ENCODE data around the gene COPS2. TPM values are rescaled to one million over a fixed set of nuclear protein-coding genes. Genes with fewer than 3 reads are reported as not detected.
"Not testable (repeated sequence)": the region's sequence is repeated elsewhere in the genome, so short reads cannot be mapped to it uniquely, and the experiment has no call there.

COPS2 gene
- total and polyA plus RNA-seq, 10 of the 15 experiments (the other 5 are each of a cell fraction or from before 2014, with no cell fraction given): 31.5 to 115 (median 76.3) TPM

DNA sequence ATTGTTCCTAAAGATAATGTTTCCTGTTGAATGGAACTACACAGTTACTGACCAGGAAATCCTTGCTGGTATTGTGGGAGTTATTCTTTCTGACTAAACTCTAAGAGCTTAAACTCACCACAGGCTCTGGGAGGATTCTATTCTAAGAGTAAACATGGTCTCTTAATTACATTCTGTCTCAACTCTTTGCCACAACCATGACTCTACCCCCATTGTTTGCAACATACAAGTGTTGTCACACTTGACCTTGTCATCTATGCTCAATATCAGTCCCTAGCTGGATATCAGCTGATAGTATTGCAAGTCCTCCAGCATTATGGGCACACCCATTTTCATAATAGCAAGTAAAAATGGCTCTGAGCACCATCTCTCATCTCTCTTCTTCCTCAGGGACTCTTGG is 79.5 kb downstream of the COPS2 start:
- POLR2A ChIA-PET: no interaction called here
- H3K27ac ChIP-seq (ENCODE audit: control insufficient read depth, insufficient read depth): no peak overlapping the region
- CTCF ChIA-PET: no interaction called here
- no peak overlapping the region for H3K4me2 ChIP-seq (ENCODE audit: control insufficient read depth, insufficient read depth)
- H3K9me3 ChIP-seq (replicated peaks; ENCODE audit: control insufficient read depth, insufficient read depth, low read length): no peaks in the 10 kb centered on the region
- TF ChIP-seq ASH2L (IDR thresholded peaks at IDR 0.05; ENCODE audit: borderline replicate concordance, low read depth): no peak
- no peak for TF ChIP-seq ZNF207 (IDR thresholded peaks at IDR 0.05; ENCODE audit: borderline replicate concordance)
- no peak for TF ChIP-seq CEBPB (IDR thresholded peaks at IDR 0.05; ENCODE audit: borderline replicate concordance in 1 of 2, low read depth in 2 of 2, low read length in 2 of 2)
- no peak for TF ChIP-seq LARP7 (IDR thresholded peaks at IDR 0.05)
- TF ChIP-seq CREM (IDR thresholded peaks at IDR 0.05; ENCODE audit: low read depth): no peak
- no peak for TF ChIP-seq RAD21 (IDR thresholded peaks at IDR 0.05; ENCODE audit: insufficient read depth, low read depth, low read length)
- no peak for TF ChIP-seq STAT3 (IDR thresholded peaks at IDR 0.05; ENCODE audit: low read depth, low read length)
- in situ Hi-C loops (cut with MboI): no loop called here
- H2AFZ ChIP-seq (ENCODE audit: control insufficient read depth, low read depth, low read length): no peak overlapping the region
- ATAC-seq (no peak), FAIRE-seq (no peak), DNase-seq (ENCODE audit: low read depth, low spot score) (no peak)
- RAD21 ChIA-PET (ENCODE audit: unreplicated experiment): no interaction called here
- no peak overlapping the region for H3K4me3 ChIP-seq
- no TSS peak for BruUV-seq (replicated peaks)
- no peaks in the 10 kb centered on the region for H3K79me2 ChIP-seq (ENCODE audit: control insufficient read depth, insufficient read depth, low read length)
- H4K20me1 ChIP-seq (ENCODE audit: control insufficient read depth, insufficient read depth): no peaks in the 10 kb centered on the region
- no peaks in the 10 kb centered on the region for H3K4me1 ChIP-seq (ENCODE audit: control insufficient read depth, insufficient read depth, low read length)
- no peaks in the 10 kb centered on the region for H3K36me3 ChIP-seq (ENCODE audit: control insufficient read depth in 2 of 2, insufficient read depth in 2 of 2, low read length in 1 of 2)
- SMC1A ChIA-PET (ENCODE audit: uncharacterized antibody, unreplicated experiment): interaction anchor here (0.8 kb wide), 1 partner anchor 16 kb away, joined by 3 read pairs; no protein-coding TSS in a partner anchor
- intact Hi-C loops (cut with micrococcal nuclease; ENCODE audit: unreplicated experiment): no loop called here
- no peaks in the 10 kb centered on the region for H3K27me3 ChIP-seq (replicated peaks in 1 of 2; ENCODE audit: control insufficient read depth in 2 of 2, insufficient read depth in 2 of 2, low read length in 1 of 2)
- H3K9ac ChIP-seq (ENCODE audit: control insufficient read depth, insufficient read depth, low read length): no peak overlapping the region

DNA sequence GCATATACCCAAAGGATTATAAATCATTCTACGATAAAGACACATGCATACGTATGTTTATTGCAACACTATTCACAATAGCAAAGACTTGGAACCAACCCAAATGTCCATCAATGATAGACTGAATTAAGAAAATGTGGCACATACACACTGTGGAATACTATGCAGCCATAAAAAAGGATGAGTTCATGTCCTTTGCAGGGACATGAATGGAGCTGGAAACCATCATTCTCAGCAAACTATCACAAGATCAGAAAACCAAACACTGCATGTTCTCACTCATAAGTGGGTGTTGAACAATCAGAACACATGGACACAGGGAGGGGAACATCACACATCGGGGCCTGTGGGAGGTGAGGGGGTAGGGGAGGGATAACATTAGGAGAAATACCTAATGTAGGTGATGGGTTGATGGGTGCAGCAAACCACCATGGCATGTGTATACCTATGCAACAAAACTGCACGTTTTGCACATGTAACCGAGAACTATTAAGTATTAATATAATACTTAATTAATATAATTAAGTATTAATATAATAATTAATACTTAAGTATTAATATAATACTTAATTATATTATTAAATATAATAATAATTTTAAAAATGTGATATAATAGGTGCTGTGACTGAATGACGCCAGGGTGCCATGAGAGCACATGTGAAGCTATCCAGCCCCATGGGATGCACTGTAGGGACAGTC is 80.7 kb downstream of the COPS2 start:
- CTCF ChIA-PET; H3K9me3 ChIP-seq (replicated peaks; ENCODE audit: control insufficient read depth, insufficient read depth, low read length); H3K27ac ChIP-seq (ENCODE audit: control insufficient read depth, insufficient read depth); BruUV-seq (replicated peaks); H3K4me1 ChIP-seq (ENCODE audit: control insufficient read depth, insufficient read depth, low read length); H3K4me2 ChIP-seq (ENCODE audit: control insufficient read depth, insufficient read depth); ATAC-seq; H3K9ac ChIP-seq (ENCODE audit: control insufficient read depth, insufficient read depth, low read length); H3K79me2 ChIP-seq (ENCODE audit: control insufficient read depth, insufficient read depth, low read length); FAIRE-seq; H2AFZ ChIP-seq (ENCODE audit: control insufficient read depth, low read depth, low read length); in situ Hi-C loops (cut with MboI); SMC1A ChIA-PET (ENCODE audit: uncharacterized antibody, unreplicated experiment); H4K20me1 ChIP-seq (ENCODE audit: control insufficient read depth, insufficient read depth); H3K36me3 ChIP-seq (ENCODE audit: control insufficient read depth in 2 of 2, insufficient read depth in 2 of 2, low read length in 1 of 2); DNase-seq (ENCODE audit: low read depth, low spot score); intact Hi-C loops (cut with micrococcal nuclease; ENCODE audit: unreplicated experiment); RAD21 ChIA-PET (ENCODE audit: unreplicated experiment); H3K27me3 ChIP-seq (replicated peaks in 1 of 2; ENCODE audit: control insufficient read depth in 2 of 2, insufficient read depth in 2 of 2, low read length in 1 of 2); H3K4me3 ChIP-seq; POLR2A ChIA-PET: not testable (repeated sequence)
- WGBS (ENCODE audit: insufficient coverage, insufficient replicate concordance, low lambda C conversion rate, missing lambda C conversion rate): 93% methylated on average over 6 of the region's 6 CpGs

Small RNAs within 50 kb of the gene (microRNA-seq; reads per million reads assigned to microRNA genes)
- not detected for gene MIR4716

Small RNAs within 50 kb of the gene (small RNA-seq; reads per million reads assigned to genes)
- gene MIR4716 (not detected), gene RF00019 (not detected), gene RN7SL307P (not detected)

Other genes starting within 250 kb of the COPS2 start
- 0.22 and 0.28 TPM in 2 replicates for gene SHC4, start 191.7 kb downstream of the COPS2 start, total RNA-seq (2014; rRNA removed)
- 0.13 and 0.14 TPM in 2 replicates for gene SHC4, start 191.7 kb downstream of the COPS2 start, total RNA-seq (2014; rRNA removed; fragmentation: Illumina TruSeq; extraction: Trizol)
- gene SHC4, start 191.7 kb downstream of the COPS2 start, total RNA-seq (2021): 0.15 and 0.35 TPM in 2 replicates
- gene SHC4, start 191.7 kb downstream of the COPS2 start, polyA plus RNA-seq (2011; rRNA removed): 0.77 and 1.5 TPM in 2 replicates
- 0.25 TPM in 1 of 2 replicates, not detected in the other for gene SHC4, start 191.7 kb downstream of the COPS2 start, polyA plus RNA-seq (2014; fragmentation: Illumina TruSeq; extraction: Trizol)
- gene SHC4, start 191.7 kb downstream of the COPS2 start, polyA plus RNA-seq (2014; fragmentation: Nextera tagmentation; extraction: Ambion mirVana): under 1 TPM; 0.04 to 0.08 TPM
- 0.08 and 0.19 TPM in 2 replicates for gene SHC4, start 191.7 kb downstream of the COPS2 start, polyA plus RNA-seq (2014; rRNA removed)
- gene SHC4, start 191.7 kb downstream of the COPS2 start, polyA plus RNA-seq (2016; fragmentation: Nextera tagmentation; extraction: Ambion mirVana): under 1 TPM; 0.13 to 0.87 TPM
- gene SECISBP2L, start 109.2 kb downstream of the COPS2 start, total RNA-seq (2014; rRNA removed): 9.2 and 12.4 TPM in 2 replicates
- 15.0 and 15.3 TPM in 2 replicates for gene SECISBP2L, start 109.2 kb downstream of the COPS2 start, total RNA-seq (2014; rRNA removed; fragmentation: Illumina TruSeq; extraction: Trizol)
- gene SECISBP2L, start 109.2 kb downstream of the COPS2 start, total RNA-seq (2021): 15.8 and 16.2 TPM in 2 replicates
- gene SECISBP2L, start 109.2 kb downstream of the COPS2 start, polyA plus RNA-seq (2011; rRNA removed): 24.2 and 30.2 TPM in 2 replicates
- 11.8 and 14.0 TPM in 2 replicates for gene SECISBP2L, start 109.2 kb downstream of the COPS2 start, polyA plus RNA-seq (2014; fragmentation: Illumina TruSeq; extraction: Trizol)
- gene SECISBP2L, start 109.2 kb downstream of the COPS2 start, polyA plus RNA-seq (2014; fragmentation: Nextera tagmentation; extraction: Ambion mirVana): 1 to 10 TPM; 1.4 to 2.8 TPM
- gene SECISBP2L, start 109.2 kb downstream of the COPS2 start, polyA plus RNA-seq (2014; rRNA removed): 7.0 and 7.5 TPM in 2 replicates
- gene SECISBP2L, start 109.2 kb downstream of the COPS2 start, polyA plus RNA-seq (2016; fragmentation: Nextera tagmentation; extraction: Ambion mirVana): 10 to 100 TPM; 10.4 TPM
- gene GALK2, start 14.6 kb upstream of the COPS2 start, total RNA-seq (2014; rRNA removed): 16.5 and 18.6 TPM in 2 replicates
- 14.2 and 18.0 TPM in 2 replicates for gene GALK2, start 14.6 kb upstream of the COPS2 start, total RNA-seq (2014; rRNA removed; fragmentation: Illumina TruSeq; extraction: Trizol)
- gene GALK2, start 14.6 kb upstream of the COPS2 start, total RNA-seq (2021): 11.9 and 15.1 TPM in 2 replicates
- gene GALK2, start 14.6 kb upstream of the COPS2 start, polyA plus RNA-seq (2011; rRNA removed): 13.5 and 16.2 TPM in 2 replicates
- 13.5 and 17.4 TPM in 2 replicates for gene GALK2, start 14.6 kb upstream of the COPS2 start, polyA plus RNA-seq (2014; fragmentation: Illumina TruSeq; extraction: Trizol)
- gene GALK2, start 14.6 kb upstream of the COPS2 start, polyA plus RNA-seq (2014; fragmentation: Nextera tagmentation; extraction: Ambion mirVana): 10 to 100 TPM; 20.8 to 26.7 TPM
- gene GALK2, start 14.6 kb upstream of the COPS2 start, polyA plus RNA-seq (2014; rRNA removed): 10.0 and 14.0 TPM in 2 replicates
- gene GALK2, start 14.6 kb upstream of the COPS2 start, polyA plus RNA-seq (2016; fragmentation: Nextera tagmentation; extraction: Ambion mirVana): 10 to 100 TPM; 17.7 to 18.2 TPM